ENCODE results near the gene SEL1L3.

GRCh38 chr4:25760048-25760447 is 102.7 kb downstream of the SEL1L3 start:
- TF ChIP-seq POLR2A (IDR thresholded peaks at IDR 0.05) (no peak), CTCF (IDR thresholded peaks at IDR 0.05) (no peak)
